ENCODE results near the gene ARHGAP45. TPM values are rescaled to one million over a fixed set of nuclear protein-coding genes. Genes with fewer than 3 reads are reported as not detected.

The ARHGAP45 gene
- total and polyA plus RNA-seq, 9 of the 15 experiments (the other 6 are each of a cell fraction or from before 2014, with no cell fraction given) = 0.08 to 22.1 (median 4.2) TPM

DNA sequence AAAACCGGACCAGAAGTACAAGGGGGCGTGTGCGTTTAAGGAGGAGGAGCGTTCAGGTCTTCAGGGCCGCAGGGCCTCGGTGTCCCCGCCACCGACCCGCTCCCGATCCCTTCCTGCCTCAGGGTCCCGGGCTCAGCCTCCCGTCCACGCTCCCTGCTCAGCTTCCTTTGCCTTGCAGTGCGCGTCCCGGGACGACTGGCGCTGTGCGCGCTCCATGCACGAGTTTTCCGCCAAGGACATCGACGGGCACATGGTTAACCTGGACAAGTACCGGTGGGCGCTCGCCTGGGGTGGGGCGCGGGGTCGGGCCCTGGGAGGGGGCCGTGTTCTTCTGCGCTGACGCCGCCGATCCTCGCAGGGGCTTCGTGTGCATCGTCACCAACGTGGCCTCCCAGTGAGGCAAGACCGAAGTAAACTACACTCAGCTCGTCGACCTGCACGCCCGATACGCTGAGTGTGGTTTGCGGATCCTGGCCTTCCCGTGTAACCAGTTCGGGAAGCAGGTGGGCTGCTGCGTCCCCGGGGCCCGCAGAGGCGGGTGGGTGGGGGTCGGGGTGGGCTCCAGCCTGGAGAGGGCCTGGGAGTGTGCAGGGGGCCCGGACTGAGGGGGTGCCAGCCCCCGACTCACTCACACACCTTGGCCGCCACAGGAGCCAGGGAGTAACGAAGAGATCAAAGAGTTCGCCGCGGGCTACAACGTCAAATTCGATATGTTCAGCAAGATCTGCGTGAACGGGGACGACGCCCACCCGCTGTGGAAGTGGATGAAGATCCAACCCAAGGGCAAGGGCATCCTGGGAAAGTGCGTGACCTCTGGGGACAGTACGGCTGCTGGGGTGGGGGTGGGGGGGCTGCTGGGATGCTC lies 38.3 kb downstream of the ARHGAP45 start (continued):
- TF ChIP-seq, protein P1, sequence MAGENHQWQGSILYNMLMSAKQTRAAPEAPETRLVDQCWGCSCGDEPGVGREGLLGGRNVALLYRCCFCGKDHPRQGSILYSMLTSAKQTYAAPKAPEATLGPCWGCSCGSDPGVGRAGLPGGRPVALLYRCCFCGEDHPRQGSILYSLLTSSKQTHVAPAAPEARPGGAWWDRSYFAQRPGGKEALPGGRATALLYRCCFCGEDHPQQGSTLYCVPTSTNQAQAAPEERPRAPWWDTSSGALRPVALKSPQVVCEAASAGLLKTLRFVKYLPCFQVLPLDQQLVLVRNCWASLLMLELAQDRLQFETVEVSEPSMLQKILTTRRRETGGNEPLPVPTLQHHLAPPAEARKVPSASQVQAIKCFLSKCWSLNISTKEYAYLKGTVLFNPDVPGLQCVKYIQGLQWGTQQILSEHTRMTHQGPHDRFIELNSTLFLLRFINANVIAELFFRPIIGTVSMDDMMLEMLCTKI (IDR thresholded peaks at IDR 0.05; ENCODE audit: partially characterized antibody) = no peak
- TF ChIP-seq MYC (IDR thresholded peaks at IDR 0.05; ENCODE audit: low read depth, low read length) = no peak
- 0 out of 2 replicates have a peak, but pooled peaks have one; percentile 40 for TF ChIP-seq MYC (CRISPR knock-in tag; IDR thresholded peaks at IDR 0.05; ENCODE audit: borderline replicate concordance, low read depth)
- TF ChIP-seq ELF4 (CRISPR knock-in tag; IDR thresholded peaks at IDR 0.05) = no peak
- TF ChIP-seq GABPA (tag; conservative IDR thresholded peaks at IDR 0.05; ENCODE audit: low read depth) = no peak
- no peak for TF ChIP-seq ZNF253 (CRISPR knock-in tag; conservative IDR thresholded peaks at IDR 0.05)
- no peak for TF ChIP-seq CBX5 (IDR thresholded peaks at IDR 0.05; ENCODE audit: borderline replicate concordance, low read depth)
- no peak for TF ChIP-seq ZNF766 (CRISPR knock-in tag; conservative IDR thresholded peaks at IDR 0.05)
- no peak for TF ChIP-seq TEAD2 (tag; IDR thresholded peaks at IDR 0.05)
- TF ChIP-seq MAFF (IDR thresholded peaks at IDR 0.05; ENCODE audit: low read length) = no peak
- no peak for TF ChIP-seq ZNF347 (CRISPR knock-in tag; IDR thresholded peaks at IDR 0.05; ENCODE audit: low read depth)
- no peak for TF ChIP-seq ATF2 (CRISPR knock-in tag; IDR thresholded peaks at IDR 0.05)
- TF ChIP-seq TAF9B (IDR thresholded peaks at IDR 0.05; ENCODE audit: partially characterized antibody) = no peak
- no peak for TF ChIP-seq SETDB1 (IDR thresholded peaks at IDR 0.05; ENCODE audit: low read length)
- no peak for TF ChIP-seq SLC30A9 (CRISPR knock-in tag; IDR thresholded peaks at IDR 0.05)
- no peak for TF ChIP-seq SMARCB1 (IDR thresholded peaks at IDR 0.05; ENCODE audit: insufficient read length, low read depth)
- no peak for TF ChIP-seq ZFP36 (IDR thresholded peaks at IDR 0.05; ENCODE audit: low read depth, low read length, partially characterized antibody)
- no peak for TF ChIP-seq KAT7 (CRISPR knock-in tag; IDR thresholded peaks at IDR 0.05; ENCODE audit: borderline replicate concordance)
- no peak for TF ChIP-seq THAP7 (CRISPR knock-in tag; IDR thresholded peaks at IDR 0.05)
- TF ChIP-seq ZNF316 (IDR thresholded peaks at IDR 0.05) = no peak
- TF ChIP-seq ZNF699 (CRISPR knock-in tag; IDR thresholded peaks at IDR 0.05; ENCODE audit: insufficient replicate concordance) = no peak
- peak; percentile 61 for TF ChIP-seq POLR2G (IDR thresholded peaks at IDR 0.05; ENCODE audit: low read depth, low read length)
- TF ChIP-seq RBBP5 (IDR thresholded peaks at IDR 0.05; ENCODE audit: borderline replicate concordance, insufficient read depth, low read length, poor library complexity, severe bottlenecking) = peak; percentile 9
- TF ChIP-seq NRF1 (conservative IDR thresholded peaks at IDR 0.05 in 1 of 2, IDR thresholded peaks at IDR 0.05 in 1 of 2) = 0 out of 4 replicates have a peak, but pooled peaks of 1 of the 2 experiments have one; percentile 5
- no peak for TF ChIP-seq ZNF707 (CRISPR knock-in tag; conservative IDR thresholded peaks at IDR 0.05)
- no peak for TF ChIP-seq TEAD4 (IDR thresholded peaks at IDR 0.05; ENCODE audit: low read length)
- no peak for TF ChIP-seq TEAD4 (CRISPR knock-in tag; IDR thresholded peaks at IDR 0.05; ENCODE audit: borderline replicate concordance)
